ENCODE measurements around the gene NBAS.
"Not testable (repeated sequence)": the region's sequence is repeated elsewhere in the genome, so short reads cannot be mapped to it uniquely, and the experiment has no call there.

NBAS gene

DNA sequence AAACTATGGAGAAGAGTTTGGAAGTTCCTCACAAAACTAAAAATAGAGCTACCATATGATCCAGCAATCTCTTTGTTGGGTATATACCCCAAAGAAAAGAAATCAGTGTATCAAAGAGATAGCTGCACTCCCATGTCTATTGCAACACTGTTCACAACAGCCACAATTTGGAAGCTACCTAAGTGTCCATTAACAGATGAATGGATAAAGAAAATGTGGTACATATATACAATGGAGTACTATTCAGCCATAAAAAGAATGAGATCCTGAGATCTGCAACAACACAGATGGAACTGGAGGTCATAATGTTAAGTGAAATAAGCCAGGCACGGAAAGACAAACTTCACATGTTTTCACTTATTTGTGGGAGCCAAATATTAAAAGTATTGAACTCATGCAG lies 350.6 kb downstream of the NBAS start:
- DNase-seq (ENCODE audit: low spot score) = not testable (repeated sequence)

GRCh38 chr2:15206419-15206818 lies 354.7 kb downstream of the NBAS start:
- no peak for DNase-seq (ENCODE audit: low spot score)

GRCh38 chr2:15205562-15205961 lies 355.6 kb downstream of the NBAS start:
- no peak for DNase-seq (ENCODE audit: low spot score)

GRCh38 chr2:15201009-15201408 lies 360.1 kb downstream of the NBAS start:
- DNase-seq (ENCODE audit: low spot score) = no peak

GRCh38 chr2:15200581-15200980 lies 360.6 kb downstream of the NBAS start:
- no peak for DNase-seq (ENCODE audit: low spot score)

- DNase-seq (ENCODE audit: low spot score) = no peak
These were observed 363.1 kb downstream of the NBAS start for GRCh38 chr2:15198051-15198450.

DNA sequence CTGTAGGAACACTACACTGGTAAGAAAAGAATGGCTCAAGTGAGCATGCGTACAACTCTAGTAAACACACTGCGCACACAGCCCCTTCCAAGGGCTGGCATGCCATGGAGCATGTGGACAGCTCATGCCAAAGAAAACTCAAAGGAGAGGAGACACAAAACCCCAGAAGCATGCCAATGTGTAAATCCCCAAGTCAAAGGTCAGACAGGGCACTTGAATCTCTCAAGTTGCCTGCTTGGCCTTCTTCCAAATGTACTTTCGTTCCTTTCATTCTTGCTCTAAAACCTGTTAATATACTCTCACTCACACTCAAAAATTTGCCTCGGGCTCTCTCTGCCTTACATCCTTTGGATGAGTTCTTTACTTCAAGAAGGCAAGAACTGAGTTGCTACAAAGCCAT lies 365.3 kb downstream of the NBAS start:
- no peak for DNase-seq (ENCODE audit: low spot score)

GRCh38 chr2:15191789-15192188 lies 369.3 kb downstream of the NBAS start:
- DNase-seq (ENCODE audit: low spot score) = no peak

DNA sequence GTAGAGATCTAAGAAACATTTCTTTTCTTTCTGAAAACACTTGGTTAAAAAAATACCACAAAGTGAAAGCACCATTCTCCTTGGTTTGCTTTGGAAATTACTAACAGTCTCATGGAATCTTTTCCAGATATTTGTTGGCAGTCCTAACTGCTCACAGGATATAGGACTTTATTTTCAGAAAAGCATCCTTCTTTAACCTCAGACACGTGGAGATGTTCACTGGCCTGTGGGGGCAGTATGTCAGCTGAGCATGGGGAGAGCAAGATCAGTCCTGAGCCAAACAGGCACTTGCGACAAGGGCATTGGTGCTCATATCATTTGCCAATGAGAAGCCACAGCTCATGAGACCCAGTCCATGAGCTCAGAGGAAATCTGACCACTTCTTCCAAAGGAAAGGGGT lies 371.9 kb downstream of the NBAS start:
- no peak for DNase-seq (ENCODE audit: low spot score)

DNA sequence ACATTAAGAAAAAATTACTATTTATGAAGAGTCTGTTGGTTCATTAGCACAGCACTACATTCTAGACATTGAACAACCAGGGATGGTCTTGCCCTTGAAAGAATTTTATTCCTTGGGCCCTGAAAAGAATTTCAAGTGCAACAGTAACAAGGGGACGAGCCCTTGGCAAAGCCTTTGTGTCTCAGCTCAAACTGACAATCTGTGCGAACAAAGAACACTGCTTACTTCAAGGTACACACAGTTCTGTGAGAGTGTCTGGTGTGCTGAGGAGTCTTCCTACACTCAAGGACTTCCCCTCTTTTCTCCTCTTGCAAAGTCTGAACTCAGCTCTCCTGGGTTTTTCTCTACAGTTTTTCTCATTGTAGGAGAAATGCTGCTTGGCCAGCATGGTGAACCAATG lies 373.4 kb downstream of the NBAS start:
- DNase-seq (ENCODE audit: low spot score) = no peak

DNA sequence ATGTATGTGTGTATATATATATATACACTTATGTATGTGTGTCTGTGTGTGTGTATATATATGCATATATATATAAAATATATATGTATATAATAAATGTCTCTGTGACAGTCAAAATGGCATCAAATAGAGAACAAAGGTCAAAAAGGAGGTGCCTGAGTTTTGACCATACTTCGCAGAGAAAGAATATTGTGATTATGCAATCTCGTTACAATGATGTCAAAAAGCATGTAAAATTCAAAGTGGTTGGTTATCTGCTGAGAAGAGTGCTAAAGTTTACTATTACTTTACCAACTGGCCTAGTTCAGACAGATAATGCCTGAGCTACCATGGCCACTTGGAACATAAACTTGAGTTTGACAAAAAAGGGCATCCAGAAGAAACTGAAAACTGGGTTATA lies 375.0 kb downstream of the NBAS start:
- DNase-seq (ENCODE audit: low spot score) = no peak

- DNase-seq (ENCODE audit: low spot score) = no peak
These were observed 376.6 kb downstream of the NBAS start for GRCh38 chr2:15184491-15184890.

DNA sequence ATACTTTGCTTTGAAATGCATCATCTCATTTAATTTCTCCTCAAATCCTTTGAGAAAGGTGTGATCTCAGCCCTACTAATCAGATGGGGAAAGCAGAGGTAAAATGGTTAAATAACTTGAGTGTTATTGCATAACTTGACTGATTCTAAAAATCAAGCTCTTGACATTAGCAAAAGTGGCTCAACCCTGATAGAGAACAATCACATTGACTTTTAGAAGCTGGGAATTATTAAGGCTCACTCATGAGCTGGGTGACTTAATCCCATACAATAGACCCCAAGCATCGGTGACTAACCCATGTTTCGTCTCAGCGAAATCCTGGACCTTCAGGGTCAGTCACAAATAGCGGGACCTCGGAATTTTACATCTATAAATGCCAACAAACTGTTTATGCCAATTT lies 378.9 kb downstream of the NBAS start:
- no peak for DNase-seq (ENCODE audit: low spot score)

GRCh38 chr2:15181092-15181745 lies 379.9 kb downstream of the NBAS start:
- no peak for DNase-seq (ENCODE audit: low spot score)

DNA sequence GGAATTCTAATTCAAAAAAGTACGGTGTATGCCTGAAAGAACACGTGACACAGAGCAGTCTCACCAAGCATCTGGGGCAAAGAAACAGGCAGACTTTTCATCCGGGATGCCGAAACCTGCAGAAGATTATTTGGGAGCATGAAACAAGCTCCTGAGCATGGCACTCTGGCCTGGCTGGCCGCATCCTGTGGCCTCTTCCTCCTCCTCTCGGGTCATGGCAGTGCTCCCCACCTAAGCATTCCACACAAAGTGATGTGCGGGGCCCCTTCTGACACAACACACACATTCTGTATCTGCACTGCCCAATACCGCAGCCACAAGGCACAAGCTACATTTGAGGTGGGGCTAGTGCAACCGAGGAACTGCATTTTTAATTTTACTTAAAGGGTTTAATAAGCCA lies 380.8 kb downstream of the NBAS start:
- no peak for DNase-seq (ENCODE audit: low spot score)

DNA sequence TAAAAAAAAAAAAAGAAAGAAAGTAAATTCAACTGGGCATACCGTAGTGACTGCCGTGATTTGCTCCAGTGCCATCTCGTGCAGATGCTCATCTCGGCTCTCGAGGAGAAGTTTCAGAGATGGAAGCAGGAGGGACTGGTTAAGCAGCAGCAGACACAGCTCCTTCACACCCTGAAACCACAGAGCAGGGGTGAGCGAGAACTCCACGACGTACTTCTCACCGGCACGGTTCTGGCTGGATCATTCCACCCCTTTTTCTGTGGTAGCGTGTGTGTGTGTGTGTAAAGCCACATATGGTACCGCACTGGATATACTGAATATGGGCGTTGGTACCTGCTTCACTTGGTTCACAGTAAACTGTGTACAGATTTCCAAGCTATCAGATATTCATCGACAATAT lies 382.2 kb downstream of the NBAS start:
- no peak for DNase-seq (ENCODE audit: low spot score)

DNA sequence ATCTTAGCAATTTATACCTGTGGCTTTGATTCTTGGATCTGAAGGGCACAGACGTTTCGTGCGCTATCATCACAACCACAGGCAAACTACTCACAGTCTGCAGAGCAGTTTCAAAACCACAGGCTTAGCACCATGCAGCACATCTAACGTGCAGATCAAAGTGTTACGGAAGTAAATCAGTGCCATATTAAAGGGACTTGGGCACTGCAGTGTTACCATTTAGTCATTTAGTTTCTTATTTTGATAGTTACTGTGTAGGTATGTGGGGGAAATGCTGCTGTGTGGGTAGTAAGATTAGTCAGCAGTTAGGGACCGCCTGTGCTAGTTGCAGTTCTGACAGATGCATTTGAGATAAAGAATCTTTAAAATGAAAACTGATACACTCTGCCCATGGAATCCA lies 384.0 kb downstream of the NBAS start:
- DNase-seq (ENCODE audit: low spot score) = no peak

GRCh38 chr2:15176604-15177003 lies 384.5 kb downstream of the NBAS start:
- DNase-seq (ENCODE audit: low spot score) = no peak

DNA sequence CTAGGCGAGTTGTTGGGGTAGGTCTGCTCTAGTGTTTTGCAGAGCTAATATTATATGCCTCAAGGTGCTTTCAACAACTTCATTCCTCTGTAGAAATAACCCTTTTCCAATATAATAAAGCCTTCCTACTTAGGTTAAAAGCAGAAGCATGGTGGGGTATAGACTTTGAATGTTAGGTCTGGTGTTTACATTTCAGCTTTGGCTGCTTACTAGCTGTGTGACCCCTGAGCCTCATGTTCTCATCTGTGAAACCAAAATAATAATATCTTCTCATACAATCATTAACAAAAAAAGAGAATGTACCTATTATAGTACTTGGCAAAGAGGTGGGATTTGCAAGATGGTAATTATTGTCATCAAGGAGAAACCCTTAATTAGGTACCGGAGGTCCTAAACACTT lies 386.6 kb downstream of the NBAS start:
- no peak for DNase-seq (ENCODE audit: low spot score)

- no peak for DNase-seq (ENCODE audit: low spot score)
These were observed 387.6 kb downstream of the NBAS start for GRCh38 chr2:15173501-15173900.

DNA sequence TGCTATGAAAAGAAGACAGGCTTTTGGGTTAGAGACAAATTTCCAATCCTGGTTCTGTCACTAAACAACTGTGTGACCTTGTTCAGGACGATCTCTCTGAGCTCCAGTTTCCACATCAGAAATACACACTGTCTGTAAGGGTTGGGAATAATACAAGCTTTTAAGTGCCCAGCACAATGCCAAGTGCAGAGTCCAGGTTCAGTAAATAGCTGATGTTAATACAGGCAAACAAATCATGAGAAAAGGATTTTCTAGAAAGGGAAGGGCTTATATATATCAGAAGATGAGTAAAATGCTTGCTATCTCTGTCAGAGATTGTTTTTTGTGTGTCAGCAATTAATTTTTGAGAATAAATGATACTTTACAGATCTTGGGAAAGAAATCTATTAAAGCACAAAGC lies 388.3 kb downstream of the NBAS start:
- DNase-seq (ENCODE audit: low spot score) = no peak

DNA sequence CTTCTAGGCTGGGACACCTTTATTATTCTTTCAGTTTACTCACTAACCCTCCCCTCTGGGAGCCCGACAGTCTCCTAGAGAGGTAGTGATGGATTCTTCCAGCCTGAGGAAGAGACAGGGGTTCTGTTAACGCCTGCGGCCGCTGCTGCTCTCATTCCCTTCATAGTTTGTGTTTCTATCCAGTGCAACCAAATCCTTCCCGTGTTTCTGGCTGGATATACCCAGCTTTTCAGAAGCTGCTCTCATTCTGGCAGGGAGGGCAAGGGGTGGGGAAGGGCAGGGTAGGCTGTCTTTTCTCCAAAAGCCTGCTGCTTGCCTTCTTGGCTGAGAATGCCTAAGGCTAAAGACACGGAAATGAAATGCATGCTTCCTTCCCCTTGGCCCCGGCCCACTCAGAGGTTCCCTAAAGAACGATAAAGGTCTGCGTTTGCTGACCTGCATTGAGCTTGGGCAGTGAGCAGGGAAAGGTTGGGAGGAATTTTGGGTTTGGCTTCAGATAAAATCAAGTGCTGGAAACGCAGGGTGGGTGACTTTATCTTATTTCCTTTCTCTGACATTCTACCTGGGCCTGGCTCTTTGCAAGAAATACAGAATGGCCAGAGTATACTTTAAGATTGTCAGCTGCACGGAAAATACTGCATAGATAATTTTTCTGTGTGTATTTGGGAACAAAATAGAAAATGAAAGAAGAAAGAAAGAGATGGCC lies 390.9 kb downstream of the NBAS start:
- DNase-seq (ENCODE audit: low spot score) = no peak

DNA sequence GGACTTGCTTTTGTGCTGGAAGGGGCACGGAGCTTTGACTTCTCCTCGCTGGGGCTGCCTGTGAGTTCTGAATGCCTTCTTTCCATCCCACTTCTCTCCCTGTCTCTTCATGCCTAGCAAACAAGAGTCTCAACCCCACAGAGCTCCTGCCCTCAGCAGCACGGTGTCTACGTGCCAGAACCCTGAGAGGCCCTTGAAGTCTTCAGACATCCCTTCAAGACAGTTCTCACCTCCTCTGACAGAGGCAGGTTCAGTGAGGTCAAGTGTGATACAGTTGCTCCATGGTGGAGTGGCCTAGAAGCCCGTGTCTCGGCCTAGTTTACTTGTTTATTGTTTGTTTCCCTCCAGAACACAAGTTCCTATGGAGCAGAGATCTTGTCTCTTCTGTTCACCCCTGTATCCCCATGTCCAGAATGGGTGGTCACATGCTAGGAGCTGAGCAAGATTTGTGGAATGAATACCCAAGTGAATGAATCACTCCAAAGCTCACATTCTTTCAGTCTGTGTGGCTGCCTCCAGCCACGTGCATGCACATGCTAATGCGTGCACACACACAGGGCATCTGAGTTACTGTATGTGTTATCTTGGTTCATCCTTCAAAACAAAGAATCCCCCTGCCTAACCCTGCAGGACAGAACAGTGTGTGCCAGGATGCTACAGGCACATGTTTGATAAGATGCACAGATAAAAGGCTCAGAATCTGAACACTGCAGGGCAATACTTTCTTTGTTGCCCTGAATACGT lies 391.6 kb downstream of the NBAS start:
- DNase-seq (ENCODE audit: low spot score) = no peak
